GM12874 (cell line): ENCODE measurements around the gene CACNA2D4.

Experiments
- TF ChIP-seq, protein P1 (sequence below): IDR thresholded peaks from 2 replicates; pipeline ENCODE4 v1.5.1; 2011; ENCODE audit warnings: low read depth, mild to moderate bottlenecking, control low read depth, low read length, moderate library complexity; ENCODE audit not compliant: insufficient read depth

CACNA2D4 gene

DNA sequence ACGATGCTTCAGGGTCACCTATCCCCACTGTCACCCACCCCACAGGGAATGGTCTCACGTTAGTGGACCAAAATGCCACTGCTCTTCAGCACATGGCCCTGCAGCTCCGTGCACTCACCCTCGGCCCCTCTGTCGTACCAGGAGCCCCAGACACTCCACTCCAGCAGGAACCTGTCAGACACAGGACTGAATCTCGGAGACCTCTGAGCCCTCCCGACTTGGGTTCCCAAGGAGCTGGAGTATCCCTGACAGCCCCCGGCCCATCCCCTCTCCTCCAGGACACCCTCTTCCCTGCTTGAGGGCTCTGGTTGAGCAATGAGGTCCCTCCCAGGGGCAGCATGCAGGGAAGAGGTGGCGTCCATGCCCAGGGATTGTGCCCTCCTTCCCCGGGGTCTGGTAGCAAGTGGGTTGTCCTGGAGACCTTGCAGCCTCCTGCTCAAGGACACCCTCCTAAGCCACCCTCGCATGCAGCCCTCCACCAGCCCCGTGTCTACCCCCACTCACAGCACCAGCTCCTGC, 118.5 kb downstream of the CACNA2D4 start:
- TF ChIP-seq, protein P1, sequence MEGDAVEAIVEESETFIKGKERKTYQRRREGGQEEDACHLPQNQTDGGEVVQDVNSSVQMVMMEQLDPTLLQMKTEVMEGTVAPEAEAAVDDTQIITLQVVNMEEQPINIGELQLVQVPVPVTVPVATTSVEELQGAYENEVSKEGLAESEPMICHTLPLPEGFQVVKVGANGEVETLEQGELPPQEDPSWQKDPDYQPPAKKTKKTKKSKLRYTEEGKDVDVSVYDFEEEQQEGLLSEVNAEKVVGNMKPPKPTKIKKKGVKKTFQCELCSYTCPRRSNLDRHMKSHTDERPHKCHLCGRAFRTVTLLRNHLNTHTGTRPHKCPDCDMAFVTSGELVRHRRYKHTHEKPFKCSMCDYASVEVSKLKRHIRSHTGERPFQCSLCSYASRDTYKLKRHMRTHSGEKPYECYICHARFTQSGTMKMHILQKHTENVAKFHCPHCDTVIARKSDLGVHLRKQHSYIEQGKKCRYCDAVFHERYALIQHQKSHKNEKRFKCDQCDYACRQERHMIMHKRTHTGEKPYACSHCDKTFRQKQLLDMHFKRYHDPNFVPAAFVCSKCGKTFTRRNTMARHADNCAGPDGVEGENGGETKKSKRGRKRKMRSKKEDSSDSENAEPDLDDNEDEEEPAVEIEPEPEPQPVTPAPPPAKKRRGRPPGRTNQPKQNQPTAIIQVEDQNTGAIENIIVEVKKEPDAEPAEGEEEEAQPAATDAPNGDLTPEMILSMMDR, result no peak

DNA sequence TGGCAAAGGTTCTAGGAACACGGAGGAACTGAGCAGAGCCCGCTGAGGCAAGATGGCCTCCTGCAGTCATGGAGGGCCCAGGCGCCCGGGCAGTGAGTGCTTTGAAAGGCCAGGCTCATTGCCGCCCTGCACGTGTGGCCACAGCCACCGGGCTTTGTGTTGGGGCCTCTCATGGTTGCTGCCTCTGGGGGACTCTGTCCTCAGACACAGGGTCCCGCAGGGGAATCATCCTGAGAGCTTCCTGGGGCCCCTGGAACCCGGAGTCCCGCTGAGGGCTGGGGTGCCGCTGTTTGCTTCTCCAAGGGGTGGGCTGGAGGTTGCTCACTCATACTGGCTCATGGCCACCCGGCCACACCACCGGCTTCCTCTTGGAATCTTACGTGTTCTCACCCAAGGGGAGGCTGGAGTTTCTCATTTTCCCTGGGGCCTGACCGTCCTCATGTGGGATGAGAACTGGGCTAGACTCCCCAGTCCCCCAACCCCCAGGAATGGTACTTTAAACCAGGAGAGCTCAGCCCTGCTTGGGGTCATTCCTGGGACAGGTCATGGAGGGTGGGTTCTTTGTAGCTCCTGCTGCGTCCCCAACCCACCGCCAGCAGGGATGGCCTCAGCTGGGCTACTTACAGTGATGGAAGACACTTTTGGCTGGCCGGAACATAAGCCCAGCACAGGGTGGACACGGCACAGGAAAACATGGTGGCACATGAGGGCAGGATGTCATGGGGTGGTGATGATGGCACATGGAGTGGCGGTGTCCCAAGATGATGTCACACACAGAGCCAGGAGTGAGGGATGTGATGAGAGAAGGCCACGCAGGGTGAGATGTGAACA, 119.2 kb downstream of the CACNA2D4 start:
- TF ChIP-seq, protein P1, result no peak

DNA sequence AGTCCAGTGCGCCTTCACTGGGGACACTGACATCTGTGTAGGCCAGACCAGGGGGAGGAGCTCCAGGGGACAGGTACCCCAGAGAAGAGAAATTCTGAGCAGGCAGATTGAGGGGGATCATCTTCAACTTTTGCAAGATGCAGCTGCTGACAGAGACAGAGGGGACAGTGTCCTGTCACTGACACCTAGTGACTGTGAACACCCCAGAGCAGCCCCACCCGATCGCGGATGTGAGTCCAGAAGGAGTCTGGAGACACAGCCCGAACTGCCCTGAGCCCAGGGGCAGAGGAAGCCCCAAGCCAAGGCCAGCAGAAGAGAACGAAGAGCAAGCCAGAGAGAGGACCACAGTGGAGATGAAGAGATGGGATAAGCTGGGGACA, 119.8 kb downstream of the CACNA2D4 start:
- TF ChIP-seq, protein P1, result no peak

DNA sequence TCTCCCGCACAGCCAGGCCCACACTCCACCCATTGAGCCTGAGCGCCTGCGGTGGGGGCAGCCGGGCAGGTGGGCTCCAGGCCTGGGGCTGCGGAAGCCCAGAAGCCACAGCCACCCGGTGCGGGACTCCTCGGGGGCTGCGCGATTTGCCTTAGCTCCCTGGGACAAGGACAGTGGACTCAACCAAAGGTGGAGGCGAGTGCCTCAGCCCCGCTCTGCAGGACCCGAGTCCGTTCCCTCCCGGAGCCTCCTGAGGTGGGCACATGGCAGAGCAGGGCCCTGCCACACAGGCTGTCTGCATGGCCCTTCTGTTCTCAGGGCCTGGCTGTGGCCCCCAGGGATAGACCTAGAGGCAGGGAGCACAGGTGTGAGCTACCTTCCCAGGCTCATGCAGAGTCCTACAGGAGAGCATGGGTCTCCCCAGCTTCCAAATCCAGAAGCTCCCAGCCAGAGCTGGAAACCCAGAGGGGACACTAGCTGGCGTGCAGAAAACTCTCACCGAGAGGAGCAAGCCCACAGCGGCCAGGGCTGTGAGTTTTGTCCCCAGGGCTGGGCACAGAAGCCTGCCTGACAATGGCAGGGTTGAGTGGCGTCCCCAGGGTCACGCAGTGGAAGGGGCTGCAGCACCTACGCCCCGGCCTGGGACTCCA, 120.3 kb downstream of the CACNA2D4 start:
- TF ChIP-seq, protein P1, result no peak

DNA sequence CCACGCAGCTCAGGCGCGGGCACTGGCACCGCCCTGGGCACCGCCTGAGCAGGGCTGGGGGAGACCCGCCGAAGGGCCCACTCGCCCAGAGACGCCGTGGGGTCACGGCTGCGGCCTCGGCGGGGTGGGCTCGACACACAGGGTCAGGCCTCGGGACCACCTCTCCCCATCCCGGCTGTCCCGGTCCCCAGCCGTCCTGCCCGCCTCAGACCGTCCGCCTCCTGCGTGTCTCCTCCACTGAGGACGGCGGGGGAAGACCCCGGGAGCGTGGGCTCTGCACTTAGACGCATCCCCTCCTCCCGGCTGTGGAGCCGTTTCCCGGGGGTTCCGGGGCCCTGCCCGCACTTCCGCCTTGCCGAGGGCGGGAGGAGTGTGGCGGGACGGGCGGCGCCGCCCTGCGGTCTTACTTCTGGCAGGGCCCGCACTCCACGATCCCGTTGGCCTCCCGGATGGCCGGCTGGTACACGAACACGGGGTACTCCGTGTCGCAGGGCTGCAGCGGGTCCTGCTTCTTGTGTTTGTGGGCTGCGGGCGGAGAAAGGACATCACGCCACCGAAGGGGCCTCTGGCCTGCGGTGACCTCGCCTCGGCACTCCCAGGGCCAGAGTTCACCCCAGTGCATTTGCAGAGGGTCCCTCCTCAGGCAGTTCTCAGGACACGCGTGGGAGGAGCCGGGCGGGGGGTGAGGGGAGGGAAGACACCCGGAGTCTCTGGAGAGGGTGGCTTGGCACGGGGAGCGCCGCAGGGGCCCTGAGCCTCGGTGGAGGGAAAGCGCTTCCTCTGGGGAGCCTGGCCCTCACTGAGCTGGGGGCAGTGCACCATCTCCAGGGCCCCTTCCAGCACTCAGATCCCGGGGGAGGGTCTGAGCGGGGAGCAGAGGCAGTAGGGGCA, 121.2 kb downstream of the CACNA2D4 start:
- TF ChIP-seq, protein P1, result 0 out of 2 replicates have a peak, but pooled peaks have one; percentile 8

DNA sequence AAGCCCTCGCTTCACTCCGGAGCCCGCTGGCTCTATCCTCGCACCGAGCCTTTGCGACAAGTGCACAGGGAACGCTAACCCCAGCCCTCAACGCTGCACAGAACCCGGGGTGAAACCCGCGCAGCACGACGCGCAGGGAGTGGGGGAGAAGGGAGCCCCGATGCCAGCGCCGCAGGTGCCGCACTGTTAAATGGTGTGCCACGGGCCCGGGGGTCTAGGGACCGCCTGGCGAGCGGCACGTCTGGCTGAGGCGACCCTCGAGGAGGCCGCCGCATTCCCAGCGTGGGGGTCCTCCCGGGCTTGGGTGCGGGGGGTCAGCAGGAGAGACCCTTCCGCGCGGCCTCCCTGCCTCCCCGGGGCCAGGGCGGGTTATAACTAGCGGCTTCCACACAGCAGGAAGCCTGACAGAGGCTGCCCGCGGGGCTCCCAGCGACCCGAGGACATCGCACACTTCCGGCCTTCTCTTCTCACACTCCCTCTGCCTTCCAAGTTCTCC, 121.9 kb downstream of the CACNA2D4 start:
- TF ChIP-seq, protein P1, result no peak
